Psoas muscle (tissue), 8 donors: ENCODE data around the gene GET3. TPM values are rescaled to one million over a fixed set of nuclear protein-coding genes. Genes with fewer than 3 reads are reported as not detected.
A peak's percentile ranks its signal among the peaks of the same experiment; 100 is the strongest.

Experiments used
- ATAC-seq, 4 donors: fragments of 200-7000 bp; cut with Tn5 transposase; one replicate each; pipeline ENCODE4 v1.9.1; 2020; ENCODE audit warnings: moderate library complexity in 3 of 4, mild to moderate bottlenecking in 2 of 4
- DNase-seq, 2 donors: peaks; one replicate each; pipeline ENCODE4 v3.0.0-alpha.2; 2020
- H3K27ac ChIP-seq: fragments of 200-600 bp; one replicate; pipeline ENCODE4 v1.8.0; 2022
- H3K27me3 ChIP-seq, 3 donors: fragments of 200-600 bp in 1 of 3; one replicate each; pipeline versions ENCODE4 v1.6.1 to v1.8.0; 2013 to 2022; ENCODE audit warnings: low read length in 2 of 3, mild to moderate bottlenecking in 2 of 3, moderate library complexity in 1 of 3; ENCODE audit not compliant: insufficient read depth in 3 of 3
- H3K36me3 ChIP-seq, 2 donors: fragments of 200-600 bp in 1 of 2; one replicate each; pipeline versions ENCODE4 v1.6.1 to v1.8.0; 2013 to 2022; ENCODE audit warnings: low read depth in 1 of 2, mild to moderate bottlenecking in 1 of 2, moderate library complexity in 1 of 2; ENCODE audit not compliant: insufficient read depth in 1 of 2
- H3K4me1 ChIP-seq: fragments of 200-600 bp; one replicate; pipeline ENCODE4 v1.8.0; 2022
- H3K4me3 ChIP-seq: fragments of 200-600 bp; one replicate; pipeline ENCODE4 v1.8.0; 2022; ENCODE audit warnings: mild to moderate bottlenecking
- H3K9me3 ChIP-seq: fragments of 200-600 bp; one replicate; pipeline ENCODE4 v1.8.0; 2022
- WGBS, 3 donors: extraction: QIAGEN DNeasy Blood & Tissue Kit; methylation state at CpG; one replicate each; pipeline versions ENCODE4 v1.1.6 to v1.1.7; 2013; 5-methylcytosine and 5-hydroxymethylcytosine counted together
- intact Hi-C, 2 donors: fragments of 100-400 bp; cut with DNase I; formaldehyde crosslinking; loops; one replicate each; pipeline versions ENCODE4 v1.11.0 to v1.14.2; 2022
- polyA plus RNA-seq, 3 donors: library from polyadenylated mRNA; stranded (reverse); fragments of 200-250 nt; gene quantifications; one replicate each; pipeline ENCODE4 v1.2.3, GENCODE V29; 2013
- total RNA-seq, 4 donors: library from RNA; stranded (reverse); fragmentation: NEBNext Ultra II Directional in 2 of 4; extraction: Animal tissue kit (Norgen Biotek cat#: 25700) in 2 of 4; gene quantifications; one replicate each; pipeline versions ENCODE4 v1.2.1 to v1.2.4, GENCODE V29; 2021 to 2023
- TF ChIP-seq, protein P1 (sequence below): fragments of 200-600 bp; IDR thresholded peaks from one replicate; pipeline ENCODE4 v1.8.0; 2022; ENCODE audit warnings: antibody characterized with exemption
- donor health status: healthy with polysubstance abuse.
- donor health status: DM: no; HTN: no; CAD: no; lungs with moderate emphysema.
- donor health status: Bipolar disorder and iron deficiency.
- donor health status: healthy.
- donor health status: DM: yes; HTN: yes; CAD: no.
- donor health status: DM: no; HTN: no; CAD: no.
- donor health status: DM: no; HTN: no; CAD: no.
- donor health status: DM: yes; HTN: yes; CAD: no.

GET3 gene
- total and polyA plus RNA-seq, 7 donors: 43.0 to 135 (median 52.8) TPM

DNA sequence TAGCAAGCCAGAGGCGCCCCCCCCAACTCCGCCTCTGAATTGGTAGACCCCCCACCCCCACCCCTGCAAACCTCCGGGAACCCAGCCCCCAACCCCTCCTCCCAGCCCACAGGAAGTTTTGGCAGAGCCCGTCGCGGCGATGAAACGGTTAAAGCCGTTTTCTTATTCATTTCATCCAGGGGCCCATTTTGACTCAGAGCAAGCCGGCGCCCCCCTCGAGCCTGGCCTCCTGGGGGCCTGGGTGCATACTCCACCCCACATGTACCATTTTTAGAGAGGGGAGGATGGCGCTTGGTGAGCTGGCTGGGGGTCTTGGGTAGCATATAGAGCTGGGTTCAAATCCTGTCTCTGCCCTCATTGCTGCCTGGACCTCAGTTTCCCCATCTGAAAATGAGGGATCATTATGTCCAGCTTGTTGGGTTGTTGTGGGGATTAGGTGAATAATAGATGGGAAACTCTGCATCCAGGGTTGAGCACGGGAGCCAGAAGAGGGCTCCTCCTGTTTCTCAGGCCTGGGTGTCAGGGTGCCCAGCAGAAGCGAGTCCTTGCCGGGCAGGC is 46.1 kb downstream of the GET3 start:
- Histone ChIP-seq H3K4me1 (peaks cover 39% of the 10 kb centered on the region), H3K4me3 (peak overlapping the region; percentile 60), H3K27ac (peak overlapping the region; percentile 82), H3K36me3 (no peaks in the 10 kb centered on the region), H3K27me3 (no peaks in the 10 kb centered on the region), H3K9me3 (no peaks in the 10 kb centered on the region)
- WGBS, 3 donors: 18 to 43% (median 24%) methylated on average over 14 to 16 of the region's 16 CpGs
- no peak for DNase-seq
- intact Hi-C loops: no loop called here
- no peak for ATAC-seq
- TF ChIP-seq, protein P1, sequence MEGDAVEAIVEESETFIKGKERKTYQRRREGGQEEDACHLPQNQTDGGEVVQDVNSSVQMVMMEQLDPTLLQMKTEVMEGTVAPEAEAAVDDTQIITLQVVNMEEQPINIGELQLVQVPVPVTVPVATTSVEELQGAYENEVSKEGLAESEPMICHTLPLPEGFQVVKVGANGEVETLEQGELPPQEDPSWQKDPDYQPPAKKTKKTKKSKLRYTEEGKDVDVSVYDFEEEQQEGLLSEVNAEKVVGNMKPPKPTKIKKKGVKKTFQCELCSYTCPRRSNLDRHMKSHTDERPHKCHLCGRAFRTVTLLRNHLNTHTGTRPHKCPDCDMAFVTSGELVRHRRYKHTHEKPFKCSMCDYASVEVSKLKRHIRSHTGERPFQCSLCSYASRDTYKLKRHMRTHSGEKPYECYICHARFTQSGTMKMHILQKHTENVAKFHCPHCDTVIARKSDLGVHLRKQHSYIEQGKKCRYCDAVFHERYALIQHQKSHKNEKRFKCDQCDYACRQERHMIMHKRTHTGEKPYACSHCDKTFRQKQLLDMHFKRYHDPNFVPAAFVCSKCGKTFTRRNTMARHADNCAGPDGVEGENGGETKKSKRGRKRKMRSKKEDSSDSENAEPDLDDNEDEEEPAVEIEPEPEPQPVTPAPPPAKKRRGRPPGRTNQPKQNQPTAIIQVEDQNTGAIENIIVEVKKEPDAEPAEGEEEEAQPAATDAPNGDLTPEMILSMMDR: no peak

DNA sequence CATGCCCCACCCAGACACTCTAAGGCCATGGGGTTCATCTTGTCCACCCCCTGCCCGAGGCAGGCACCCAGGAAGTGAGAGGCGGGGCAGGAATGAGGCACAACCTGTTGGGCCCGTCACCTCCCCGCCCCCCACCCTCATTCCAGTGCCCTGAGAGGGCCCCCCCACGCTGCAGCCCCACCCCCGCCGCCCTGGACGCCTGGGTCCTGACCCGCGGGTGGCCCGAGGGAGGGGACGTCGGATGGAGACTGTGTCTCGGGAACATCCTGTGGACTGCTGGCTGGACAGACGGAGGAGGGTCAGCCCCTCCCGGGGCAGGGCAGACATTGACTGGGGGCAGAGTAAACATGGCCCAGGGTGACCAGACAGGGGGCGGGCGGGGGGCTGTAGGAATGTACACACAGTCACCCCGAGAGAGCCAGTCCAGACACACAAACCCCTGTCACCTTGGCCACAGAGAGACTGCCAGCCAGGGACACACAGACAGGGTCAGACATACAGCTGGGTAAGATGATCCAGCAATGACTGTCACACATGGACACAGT is 46.6 kb downstream of the GET3 start:
- no peaks in the 10 kb centered on the region for H3K27me3 ChIP-seq
- TF ChIP-seq, protein P1: no peak
- ATAC-seq (no peak), DNase-seq (peak; percentile 59 to 77)
- WGBS, 3 donors: 24 to 35% (median 26%) methylated on average over 12 to 19 of the region's 19 CpGs
- no peaks in the 10 kb centered on the region for H3K36me3 ChIP-seq
- peak overlapping the region; percentile 7 for H3K4me3 ChIP-seq
- peaks cover 37% of the 10 kb centered on the region for H3K4me1 ChIP-seq
- H3K27ac ChIP-seq: peak overlapping the region; percentile 82
- intact Hi-C loops: no loop called here
- H3K9me3 ChIP-seq: no peaks in the 10 kb centered on the region

DNA sequence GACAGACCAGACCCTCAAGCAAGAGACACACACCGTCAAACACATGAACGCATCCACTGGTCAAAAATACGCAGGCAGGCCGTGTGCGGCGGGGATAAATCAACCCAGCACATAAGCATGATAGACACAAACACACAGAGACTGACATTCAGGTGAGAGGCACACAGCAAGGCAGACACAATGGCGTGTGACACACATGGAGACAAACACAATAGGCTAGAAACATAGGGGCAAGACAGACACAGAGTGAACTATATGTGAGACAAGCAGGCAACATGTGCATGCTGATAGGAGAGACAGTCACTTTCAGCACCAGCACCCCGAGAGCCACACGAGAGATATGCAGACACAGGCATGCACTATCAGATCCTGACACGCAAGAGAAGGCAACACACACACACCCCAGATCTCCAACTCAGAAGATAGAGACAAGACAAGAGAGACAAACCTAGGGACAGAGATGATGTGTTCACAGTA is 47.1 kb downstream of the GET3 start:
- intact Hi-C loops: no loop called here
- Histone ChIP-seq H3K4me1 (peaks cover 36% of the 10 kb centered on the region), H3K27me3 (no peaks in the 10 kb centered on the region), H3K4me3 (no peak overlapping the region), H3K27ac (peak overlapping the region; percentile 82), H3K36me3 (no peaks in the 10 kb centered on the region), H3K9me3 (no peaks in the 10 kb centered on the region)
- TF ChIP-seq, protein P1: no peak
- DNase-seq: no peak
- ATAC-seq: no peak
- 64 to 67% (median 66%) methylated on average over 10 of the region's 10 CpGs for WGBS, 3 donors

DNA sequence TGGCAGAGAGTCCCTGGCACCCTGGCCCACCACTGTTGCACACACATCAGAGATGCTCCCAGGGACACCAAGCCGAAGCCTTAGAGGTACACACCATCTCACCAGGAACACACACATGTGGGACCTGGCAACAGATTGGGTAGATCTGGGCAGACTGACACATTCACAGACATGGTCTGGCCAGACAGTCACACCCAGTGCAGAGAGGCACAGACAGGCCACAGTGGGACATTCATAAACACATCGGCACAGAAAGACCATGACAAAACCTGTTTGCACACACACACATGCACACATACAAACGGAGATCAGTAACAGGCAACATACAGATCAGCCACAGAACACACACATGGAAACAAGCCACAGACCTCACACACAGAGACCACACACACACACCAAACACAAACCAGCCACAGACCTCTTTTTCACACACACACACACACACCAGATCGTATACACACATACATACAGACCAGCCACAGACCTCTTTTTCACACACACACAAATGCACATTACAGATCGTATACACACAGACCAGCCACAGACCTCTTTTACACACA is 47.7 kb downstream of the GET3 start:
- intact Hi-C loops: no loop called here
- peak overlapping the region; percentile 82 for H3K27ac ChIP-seq
- no peaks in the 10 kb centered on the region for H3K27me3 ChIP-seq
- WGBS, 3 donors: 57 to 75% (median 63%) methylated on average over 5 of the region's 5 CpGs
- H3K9me3 ChIP-seq: no peaks in the 10 kb centered on the region
- DNase-seq (no peak), ATAC-seq (no peak)
- H3K36me3 ChIP-seq: no peaks in the 10 kb centered on the region
- peaks cover 35% of the 10 kb centered on the region for H3K4me1 ChIP-seq
- TF ChIP-seq, protein P1: no peak
- H3K4me3 ChIP-seq: no peak overlapping the region
